IMR-90 (cell line): Measurements from ENCODE around the gene PADI2.

ENCODE experiments used
- CTCF ChIP-seq: conservative IDR thresholded peaks from 2 replicates; pipeline ENCODE4 v1.5.1; 2012; ENCODE audit warnings: mild to moderate bottlenecking, low read depth, low read length, improper control_type of control experiment
- FOS ChIP-seq: fragments of 150-350 bp; IDR thresholded peaks from 2 replicates; pipeline ENCODE4 v1.6.1; 2016; ENCODE audit warnings: low read depth, low read length
- MAFK ChIP-seq: IDR thresholded peaks from 2 replicates; pipeline ENCODE4 v1.6.1; 2012; ENCODE audit warnings: low read depth, low read length, improper control_type of control experiment
- POLR2A ChIP-seq: IDR thresholded peaks from 2 replicates; pipeline ENCODE4 v1.6.1; 2012; ENCODE audit warnings: mild to moderate bottlenecking, low read depth, low read length
- RAD21 ChIP-seq: IDR thresholded peaks from 2 replicates; pipeline ENCODE4 v1.6.1; 2012; ENCODE audit warnings: low read length, improper control_type of control experiment
- USF2 ChIP-seq: fragments of 150-350 bp; IDR thresholded peaks from 2 replicates; pipeline ENCODE4 v1.6.1; 2017; ENCODE audit warnings: mild to moderate bottlenecking, antibody characterized with exemption, low read length, low read depth

- no peak for TF ChIP-seq POLR2A
- no peak for TF ChIP-seq RAD21
- no peak for TF ChIP-seq CTCF
- TF ChIP-seq USF2 = no peak
- TF ChIP-seq MAFK = no peak
- no peak for TF ChIP-seq FOS
Observed at GRCh38 chr1:17136936-17137335, 17.7 kb upstream of the PADI2 start.
